K562 (cell line): ENCODE results near the gene BIRC6. TPM values are rescaled to one million over a fixed set of nuclear protein-coding genes. Genes with fewer than 3 reads are reported as not detected.

Source experiments
- ATF2 ChIP-seq: sonication (generic); formaldehyde crosslinking; IDR thresholded peaks from 2 replicates; pipeline ENCODE4 v1.8.1; 2022; ENCODE audit warnings: missing genetic modification reagents
- BACH1 ChIP-seq: fragments of 200-800 bp; sonication (Bioruptor generic); IDR thresholded peaks from 2 replicates; pipeline ENCODE4 v1.6.1; 2016; ENCODE audit warnings: missing genetic modification characterization, missing compliant biosample characterization
- BCL6 ChIP-seq: fragments of 250-450 bp; sonication (Bioruptor Pico); IDR thresholded peaks from 2 replicates; pipeline ENCODE4 v1.4.0; 2020
- CLOCK ChIP-seq: fragments of 250-450 bp; sonication (Bioruptor Pico); IDR thresholded peaks from 2 replicates; pipeline ENCODE4 v1.4.0; 2020; ENCODE audit warnings: mild to moderate bottlenecking, moderate library complexity, borderline replicate concordance
- HOMEZ ChIP-seq: fragments of 250-450 bp; sonication (Bioruptor Pico); IDR thresholded peaks from 2 replicates; pipeline ENCODE4 v1.4.0; 2020; ENCODE audit warnings: mild to moderate bottlenecking, moderate library complexity
- KAT7 ChIP-seq: sonication (generic); formaldehyde crosslinking; IDR thresholded peaks from 2 replicates; pipeline ENCODE4 v1.8.0; 2022; ENCODE audit warnings: missing genetic modification reagents, mild to moderate bottlenecking, borderline replicate concordance
- MCM3 ChIP-seq: fragments of 450-650 bp; IDR thresholded peaks from 2 replicates; pipeline ENCODE4 v1.6.1; 2016
- PKNOX1 ChIP-seq: fragments of 450-650 bp; IDR thresholded peaks from 2 replicates; pipeline ENCODE4 v1.6.1; 2016
- SMAD2 ChIP-seq: fragments of 150-350 bp; IDR thresholded peaks from 2 replicates; pipeline ENCODE4 v1.6.1; 2014; ENCODE audit warnings: low read depth, mild to moderate bottlenecking, low read length
- THAP7 ChIP-seq: fragments of 250-450 bp; sonication (Bioruptor Pico); IDR thresholded peaks from 2 replicates; pipeline ENCODE4 v1.5.0; 2021
- ZBTB26 ChIP-seq: fragments of 450-650 bp; formaldehyde crosslinking; IDR thresholded peaks from 2 replicates; pipeline ENCODE4 v1.4.0; 2022; ENCODE audit warnings: missing genetic modification characterization
- ZNF830 ChIP-seq: fragments of 250-450 bp; sonication (Bioruptor Pico); IDR thresholded peaks from 2 replicates; pipeline ENCODE4 v1.5.0; 2021; ENCODE audit warnings: mild to moderate bottlenecking
- polyA plus RNA-seq, 8 experiments: library from polyadenylated mRNA; depleted of rRNA in 4 of 8; stranded (reverse) in 5 of 8; unstranded in 3 of 8; fragments of >200 nt; fragmentation: Nextera tagmentation in 2 of 8; fragmentation: Illumina TruSeq in 1 of 8; extraction: Ambion mirVana in 2 of 8; extraction: Trizol in 1 of 8; gene quantifications; 2 replicates each; pipeline versions ENCODE4 v1.2.1 to v1.2.3, GENCODE V29; 2011 to 2014; ENCODE audit warnings: inconsistent platforms in 1 of 8, missing spikeins in 1 of 8
- total RNA-seq, 7 experiments: library from RNA; depleted of rRNA in 6 of 7; stranded (reverse); fragments of >200 nt in 6 of 7; fragmentation: Illumina TruSeq in 2 of 7; extraction: Trizol in 2 of 7; gene quantifications; 2 replicates each; pipeline versions ENCODE4 v1.2.1 to v1.2.3, GENCODE V29; 2011 to 2021; ENCODE audit warnings: low replicate concordance in 1 of 7

Gene BIRC6
- total and polyA plus RNA-seq, 9 of the 15 experiments (the other 6 are each of a cell fraction or from before 2014, with no cell fraction given) = 18.8 to 110 (median 49.8) TPM

GRCh38 chr2:32627814-32628579 is 271.2 kb downstream of the BIRC6 start, which contains the start of gene TTC27 (continued):
- TF ChIP-seq ZBTB26 (CRISPR knock-in tag) = no peak
- TF ChIP-seq SMAD2 = no peak
- no peak for TF ChIP-seq KAT7
- no peak for TF ChIP-seq MCM3
- TF ChIP-seq THAP7 (CRISPR knock-in tag) = no peak
- no peak for TF ChIP-seq PKNOX1
- TF ChIP-seq CLOCK (CRISPR knock-in tag) = no peak
- no peak for TF ChIP-seq BCL6 (CRISPR knock-in tag)
- no peak for TF ChIP-seq BACH1 (tag)
- no peak for TF ChIP-seq ATF2 (CRISPR knock-in tag)
- TF ChIP-seq ZNF830 (CRISPR knock-in tag) = no peak
- TF ChIP-seq HOMEZ (CRISPR knock-in tag) = no peak
